GM12878 (cell line): Measurements from ENCODE around the gene DOK1. TPM values are rescaled to one million over a fixed set of nuclear protein-coding genes. Genes with fewer than 3 reads are reported as not detected.

Experiments used
- ATAC-seq: fragments of 200-7000 bp; cut with Tn5 transposase; 3 replicates; pipeline ENCODE4 v1.9.1; 2020; ENCODE audit warnings: mild to moderate bottlenecking, moderate library complexity
- BruUV-seq: library from RNA; stranded (reverse); fragments of 400-500 nt; replicated peaks from 2 replicates; lab custom pipeline; 2021; lab: Mats Ljungman, UMichigan
- CTCF ChIA-PET: fragments of 300-600 bp; sonication (Branson Sonifier 250); formaldehyde crosslinking; extraction: SDS; loops from one replicate; lab custom pipeline; 2021; ENCODE audit warnings: inconsistent platforms; lab: Yijun Ruan, JAX
- POLR2A ChIA-PET: fragments of 350-600 bp; formaldehyde crosslinking; extraction: SDS; loops from one replicate; lab custom pipeline; 2021; ENCODE audit warnings: inconsistent platforms; lab: Charles Lee
- RAD21 ChIA-PET: fragments of 300-600 bp; sonication (Branson Sonifier 250); formaldehyde crosslinking; loops from one replicate; lab custom pipeline; 2023; ENCODE audit warnings: antibody characterized with exemption; ENCODE audit not compliant: unreplicated experiment; lab: Charles Lee
- SMC1A ChIA-PET: fragments of 300-600 bp; sonication (Branson Sonifier 250); formaldehyde crosslinking; loops from one replicate; lab custom pipeline; 2023; ENCODE audit not compliant: unreplicated experiment, uncharacterized antibody; lab: Charles Lee
- DNase-seq: peaks from one replicate; pipeline ENCODE4 v3.0.0-alpha.2; 2011; ENCODE audit warnings: low read depth, low spot score
- FAIRE-seq: peaks from 3 replicates; lab custom pipeline; 2011; peaks lifted over from hg19 to GRCh38; lab: Jason Lieb, UNC
- H2AFZ ChIP-seq: 2 replicates; pipeline ENCODE4 v1.6.0; 2011; ENCODE audit warnings: low read depth, low read length, control low read depth; ENCODE audit not compliant: control insufficient read depth
- H3K27ac ChIP-seq: 2 replicates; pipeline ENCODE4 v1.5.1; 2011; ENCODE audit warnings: control low read depth; ENCODE audit not compliant: control insufficient read depth, insufficient read depth
- H3K27me3 ChIP-seq, 2 experiments: replicated peaks in 1 of 2; 2 replicates each; pipeline versions ENCODE4 v1.6.0 to v1.6.1; 2011; ENCODE audit warnings: low read length in 1 of 2; ENCODE audit not compliant: control insufficient read depth in 2 of 2, insufficient read depth in 2 of 2
- H3K36me3 ChIP-seq, 2 experiments: 2 replicates each; pipeline ENCODE4 v1.5.1; 2011; ENCODE audit warnings: low read length in 1 of 2; ENCODE audit not compliant: control insufficient read depth in 2 of 2, insufficient read depth in 2 of 2
- H3K4me1 ChIP-seq: 2 replicates; pipeline ENCODE4 v1.6.1; 2011; ENCODE audit warnings: mild to moderate bottlenecking, low read length, moderate library complexity, mixed read lengths; ENCODE audit not compliant: control insufficient read depth, insufficient read depth
- H3K4me2 ChIP-seq: 2 replicates; pipeline ENCODE4 v1.6.0; 2011; ENCODE audit warnings: control low read depth; ENCODE audit not compliant: control insufficient read depth, insufficient read depth
- H3K4me3 ChIP-seq: fragments of 200-600 bp; sonication (generic); 2 replicates; pipeline ENCODE4 v1.5.1; 2016
- H3K79me2 ChIP-seq: 2 replicates; pipeline ENCODE4 v1.6.0; 2011; ENCODE audit warnings: low read length; ENCODE audit not compliant: control insufficient read depth, insufficient read depth
- H3K9ac ChIP-seq: 2 replicates; pipeline ENCODE4 v1.8.0; 2011; ENCODE audit warnings: low read length, control low read depth, mixed read lengths; ENCODE audit not compliant: control insufficient read depth, insufficient read depth
- H3K9me3 ChIP-seq: replicated peaks from 3 replicates; pipeline ENCODE4 v1.5.1; 2011; ENCODE audit warnings: mild to moderate bottlenecking, low read length; ENCODE audit not compliant: control insufficient read depth, insufficient read depth
- H4K20me1 ChIP-seq: 2 replicates; pipeline ENCODE4 v1.6.0; 2011; ENCODE audit not compliant: control insufficient read depth, insufficient read depth
- WGBS: methylation state at CpG from one replicate; pipeline ENCODE4 v1.1.6; 2016; ENCODE audit warnings: low lambda C conversion rate; ENCODE audit not compliant: insufficient replicate concordance, insufficient coverage; ENCODE audit errors: missing lambda C conversion rate; 5-methylcytosine and 5-hydroxymethylcytosine counted together
- in situ Hi-C: fragments of 300-500 bp; cut with MboI; formaldehyde crosslinking; loops from 9 replicates; pipeline ENCODE4 v1.14.3; 2018; ENCODE audit warnings: mixed read lengths
- intact Hi-C: fragments of 100-400 bp; cut with micrococcal nuclease; formaldehyde crosslinking; loops from one replicate; pipeline ENCODE4 v1.14.2; 2022; ENCODE audit not compliant: unreplicated experiment
- polyA plus RNA-seq, 11 experiments: library from polyadenylated mRNA; depleted of rRNA in 4 of 11; unstranded in 6 of 11; stranded (reverse) in 5 of 11; fragments of >200 nt; fragmentation: Nextera tagmentation in 4 of 11; fragmentation: Illumina TruSeq in 1 of 11; extraction: Ambion mirVana in 4 of 11; extraction: Trizol in 1 of 11; gene quantifications; 1 replicate in 1 of 11; 2 replicates in 10 of 11; pipeline versions ENCODE4 v1.2.1 to v1.2.3, GENCODE V29; 2011 to 2016; ENCODE audit warnings: inconsistent platforms in 2 of 11, missing spikeins in 2 of 11, low read depth in 1 of 11
- total RNA-seq, 4 experiments: library from RNA; depleted of rRNA in 3 of 4; stranded (reverse); fragments of >200 nt in 3 of 4; fragmentation: Illumina TruSeq in 1 of 4; extraction: Trizol in 1 of 4; gene quantifications; 2 replicates each; pipeline versions ENCODE4 v1.2.1 to v1.2.3, GENCODE V29; 2013 to 2021
- TF ChIP-seq, protein P1 (sequence below): IDR thresholded peaks from 2 replicates; pipeline ENCODE4 v1.6.1; 2011; ENCODE audit warnings: low read depth, mild to moderate bottlenecking, low read length, moderate library complexity, borderline replicate concordance; ENCODE audit errors: extremely low read depth
- TF ChIP-seq, protein P2 (sequence below): fragments of 450-650 bp; IDR thresholded peaks from 2 replicates; pipeline ENCODE4 v1.6.1; 2017; ENCODE audit warnings: mild to moderate bottlenecking, moderate library complexity

DOK1 gene
- total and polyA plus RNA-seq, 10 of the 15 experiments (the other 5 are each of a cell fraction or from before 2014, with no cell fraction given): 1.4 to 104 (median 59.7) TPM

DNA sequence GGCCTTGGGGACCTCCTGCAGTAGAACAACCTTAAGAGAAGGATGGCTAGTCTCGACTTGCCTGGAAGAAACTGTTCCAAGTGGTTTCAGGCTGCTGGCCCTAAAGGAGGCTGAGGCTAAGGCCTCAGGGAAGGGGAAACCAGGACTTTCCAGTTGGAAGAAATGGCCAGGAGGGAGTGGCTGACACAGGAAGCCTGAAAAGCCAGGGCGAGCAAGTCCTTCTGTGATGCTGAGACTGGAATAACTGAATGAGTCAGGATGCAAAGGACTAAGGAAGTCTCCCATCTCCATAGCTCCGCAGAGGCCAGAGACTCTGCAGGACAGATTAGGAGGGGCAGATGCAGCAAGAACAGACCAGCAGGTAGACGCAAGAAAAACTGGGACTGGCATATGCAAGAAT lies 17.4 kb upstream of the DOK1 start:
- Histone ChIP-seq H4K20me1 (no peaks in the 10 kb centered on the region), H3K27me3 (no peaks in the 10 kb centered on the region), H3K4me3 (no peak overlapping the region), H3K9me3 (no peaks in the 10 kb centered on the region), H3K4me2 (no peak overlapping the region), H3K27ac (no peak overlapping the region), H2AFZ (no peak overlapping the region), H3K4me1 (peaks cover 15% of the 10 kb centered on the region)
- RAD21 ChIA-PET: no interaction called here
- no TSS peak for BruUV-seq
- no peak for DNase-seq
- intact Hi-C loops: no loop called here
- POLR2A ChIA-PET: interaction anchor here (2.3 kb wide), 1 partner anchor 34 kb away, joined by 8 read pairs; no protein-coding TSS in a partner anchor
- 75% methylated on average over 4 of the region's 4 CpGs for WGBS
- SMC1A ChIA-PET: interaction anchor here (3.3 kb wide), 1 partner anchor 48 kb away, joined by 40 read pairs; no protein-coding TSS in a partner anchor
- no peak for FAIRE-seq
- CTCF ChIA-PET: interaction anchor here (4.9 kb wide), 1 partner anchor 48 kb away, joined by 36 read pairs; no protein-coding TSS in a partner anchor
- TF ChIP-seq, protein P1, sequence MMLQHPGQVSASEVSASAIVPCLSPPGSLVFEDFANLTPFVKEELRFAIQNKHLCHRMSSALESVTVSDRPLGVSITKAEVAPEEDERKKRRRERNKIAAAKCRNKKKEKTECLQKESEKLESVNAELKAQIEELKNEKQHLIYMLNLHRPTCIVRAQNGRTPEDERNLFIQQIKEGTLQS: no peak
- TF ChIP-seq, protein P2, sequence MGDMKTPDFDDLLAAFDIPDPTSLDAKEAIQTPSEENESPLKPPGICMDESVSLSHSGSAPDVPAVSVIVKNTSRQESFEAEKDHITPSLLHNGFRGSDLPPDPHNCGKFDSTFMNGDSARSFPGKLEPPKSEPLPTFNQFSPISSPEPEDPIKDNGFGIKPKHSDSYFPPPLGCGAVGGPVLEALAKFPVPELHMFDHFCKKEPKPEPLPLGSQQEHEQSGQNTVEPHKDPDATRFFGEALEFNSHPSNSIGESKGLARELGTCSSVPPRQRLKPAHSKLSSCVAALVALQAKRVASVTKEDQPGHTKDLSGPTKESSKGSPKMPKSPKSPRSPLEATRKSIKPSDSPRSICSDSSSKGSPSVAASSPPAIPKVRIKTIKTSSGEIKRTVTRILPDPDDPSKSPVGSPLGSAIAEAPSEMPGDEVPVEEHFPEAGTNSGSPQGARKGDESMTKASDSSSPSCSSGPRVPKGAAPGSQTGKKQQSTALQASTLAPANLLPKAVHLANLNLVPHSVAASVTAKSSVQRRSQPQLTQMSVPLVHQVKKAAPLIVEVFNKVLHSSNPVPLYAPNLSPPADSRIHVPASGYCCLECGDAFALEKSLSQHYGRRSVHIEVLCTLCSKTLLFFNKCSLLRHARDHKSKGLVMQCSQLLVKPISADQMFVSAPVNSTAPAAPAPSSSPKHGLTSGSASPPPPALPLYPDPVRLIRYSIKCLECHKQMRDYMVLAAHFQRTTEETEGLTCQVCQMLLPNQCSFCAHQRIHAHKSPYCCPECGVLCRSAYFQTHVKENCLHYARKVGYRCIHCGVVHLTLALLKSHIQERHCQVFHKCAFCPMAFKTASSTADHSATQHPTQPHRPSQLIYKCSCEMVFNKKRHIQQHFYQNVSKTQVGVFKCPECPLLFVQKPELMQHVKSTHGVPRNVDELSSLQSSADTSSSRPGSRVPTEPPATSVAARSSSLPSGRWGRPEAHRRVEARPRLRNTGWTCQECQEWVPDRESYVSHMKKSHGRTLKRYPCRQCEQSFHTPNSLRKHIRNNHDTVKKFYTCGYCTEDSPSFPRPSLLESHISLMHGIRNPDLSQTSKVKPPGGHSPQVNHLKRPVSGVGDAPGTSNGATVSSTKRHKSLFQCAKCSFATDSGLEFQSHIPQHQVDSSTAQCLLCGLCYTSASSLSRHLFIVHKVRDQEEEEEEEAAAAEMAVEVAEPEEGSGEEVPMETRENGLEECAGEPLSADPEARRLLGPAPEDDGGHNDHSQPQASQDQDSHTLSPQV: no peak
- TF ChIP-seq, all 136 proteins: peak for 0
- Histone ChIP-seq H3K36me3 (peaks cover 8 to 18% of the 10 kb centered on the region in 2 experiments), H3K9ac (no peak overlapping the region), H3K79me2 (peaks cover 4% of the 10 kb centered on the region)
- no peak for ATAC-seq
- in situ Hi-C loops: no loop called here
